GM12878 (cell line): ENCODE measurements around the gene PGAM4. TPM values are rescaled to one million over a fixed set of nuclear protein-coding genes. Genes with fewer than 3 reads are reported as not detected.

Experiments used
- CBFB ChIP-seq: IDR thresholded peaks from 2 replicates; pipeline ENCODE4 v1.6.1; 2016; ENCODE audit warnings: antibody characterized with exemption, low read depth
- CEBPB ChIP-seq, 2 experiments: fragments of 150-350 bp in 1 of 2; IDR thresholded peaks; 2 replicates each; pipeline ENCODE4 v1.6.1; 2012 to 2014; ENCODE audit warnings: low read depth in 2 of 2, low read length in 2 of 2, borderline replicate concordance in 1 of 2, inconsistent platforms in 1 of 2
- ETV6 ChIP-seq, 2 experiments: fragments of 450-650 bp in 1 of 2; IDR thresholded peaks in 1 of 2; conservative IDR thresholded peaks in 1 of 2; 2 replicates each; pipeline ENCODE4 v1.6.1; 2014; ENCODE audit warnings: antibody characterized with exemption in 1 of 2, borderline replicate concordance in 1 of 2, low read depth in 1 of 2, mild to moderate bottlenecking in 1 of 2, moderate library complexity in 1 of 2
- MAX ChIP-seq: IDR thresholded peaks from 2 replicates; pipeline ENCODE4 v1.6.1; 2012; ENCODE audit warnings: low read depth, low read length, improper control_type of control experiment
- MEF2A ChIP-seq: IDR thresholded peaks from 2 replicates; pipeline ENCODE4 v1.6.1; 2011; ENCODE audit warnings: low read depth, mild to moderate bottlenecking, low read length, moderate library complexity; ENCODE audit not compliant: insufficient read depth
- SIN3A ChIP-seq: IDR thresholded peaks from 2 replicates; pipeline ENCODE4 v1.6.1; 2012; ENCODE audit warnings: low read depth, low read length, improper control_type of control experiment
- ZBTB40 ChIP-seq: fragments of 450-650 bp; IDR thresholded peaks from 2 replicates; pipeline ENCODE4 v1.6.1; 2016; ENCODE audit warnings: mild to moderate bottlenecking, moderate library complexity, borderline replicate concordance
- ZNF592 ChIP-seq: fragments of 450-650 bp; IDR thresholded peaks from 2 replicates; pipeline ENCODE4 v1.6.1; 2017; ENCODE audit warnings: mild to moderate bottlenecking, moderate library complexity
- polyA plus RNA-seq, 11 experiments: library from polyadenylated mRNA; depleted of rRNA in 4 of 11; unstranded in 6 of 11; stranded (reverse) in 5 of 11; fragments of >200 nt; fragmentation: Nextera tagmentation in 4 of 11; fragmentation: Illumina TruSeq in 1 of 11; extraction: Ambion mirVana in 4 of 11; extraction: Trizol in 1 of 11; gene quantifications; 1 replicate in 1 of 11; 2 replicates in 10 of 11; pipeline versions ENCODE4 v1.2.1 to v1.2.3, GENCODE V29; 2011 to 2016; ENCODE audit warnings: inconsistent platforms in 2 of 11, missing spikeins in 2 of 11, low read depth in 1 of 11
- total RNA-seq, 4 experiments: library from RNA; depleted of rRNA in 3 of 4; stranded (reverse); fragments of >200 nt in 3 of 4; fragmentation: Illumina TruSeq in 1 of 4; extraction: Trizol in 1 of 4; gene quantifications; 2 replicates each; pipeline versions ENCODE4 v1.2.1 to v1.2.3, GENCODE V29; 2013 to 2021

Gene PGAM4
- total and polyA plus RNA-seq, 10 of the 15 experiments (the other 5 are each of a cell fraction or from before 2014, with no cell fraction given): 0.24 to 0.80 (median 0.36) TPM; not detected in 6

GRCh38 chrX:77977518-77977917 is 8.1 kb upstream of the PGAM4 start (continued):
- TF ChIP-seq ZBTB40 (no peak), CEBPB (IDR thresholded peaks at IDR 0.05; ENCODE audit: borderline replicate concordance in 1 of 2, low read depth in 2 of 2, low read length in 2 of 2) (no peak), ZNF592 (no peak), MAX (no peak), SIN3A (no peak), MEF2A (no peak), ETV6 (conservative IDR thresholded peaks at IDR 0.05 in 1 of 2, IDR thresholded peaks at IDR 0.05 in 1 of 2; ENCODE audit: borderline replicate concordance in 1 of 2, low read depth in 1 of 2) (no peak), CBFB (no peak)
- TF ChIP-seq, all 136 proteins: peak for 0
